ENCODE measurements around the gene DCAF11.

The DCAF11 gene

DNA sequence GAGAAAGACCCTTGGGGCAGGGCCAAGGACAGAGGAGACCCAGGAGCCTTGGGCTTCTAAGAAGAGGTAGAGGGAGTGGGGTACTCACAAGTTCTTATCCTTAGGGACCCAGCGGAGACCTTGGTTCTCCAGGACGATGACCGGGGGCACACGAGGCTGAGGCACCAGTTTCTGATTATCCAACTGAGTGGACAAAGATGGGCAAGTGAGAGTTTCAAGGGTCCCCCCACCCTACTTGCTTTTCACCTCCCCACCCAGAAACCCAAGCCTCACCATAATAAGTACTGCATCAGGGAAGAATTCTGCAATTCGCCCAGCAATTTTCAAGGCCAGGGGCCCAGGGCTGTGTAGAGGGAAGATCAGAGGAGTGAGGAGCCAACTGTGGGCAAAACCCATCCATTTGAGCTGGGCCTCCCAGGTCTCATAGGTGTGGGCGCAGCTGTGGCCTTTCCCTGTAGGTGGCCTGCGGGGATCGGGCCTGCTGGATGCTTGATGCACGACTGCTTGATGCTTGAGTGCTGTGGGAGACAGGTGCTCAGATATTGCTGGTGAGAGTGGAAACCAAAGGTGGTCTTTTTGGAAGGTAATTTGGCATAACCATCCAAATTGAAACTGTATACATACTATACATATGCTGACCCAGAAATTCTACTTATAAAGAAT lies 24.8 kb downstream of the DCAF11 start:
- no peak for DNase-seq (ENCODE audit: low read depth in 2 of 2)

- peak; percentile 98 to 99 for DNase-seq (ENCODE audit: low read depth in 2 of 2)
These were observed 26.7 kb downstream of the DCAF11 start, which contains the start of gene EMC9 for GRCh38 chr14:24141097-24141880. TSS of gene EMC9 (minus strand) at chr14:24141591. CDS start at chr14:24141304, 287 bp downstream.

GRCh38 chr14:24143511-24143910 lies 28.9 kb downstream of the DCAF11 start:
- DNase-seq (ENCODE audit: low read depth in 2 of 2), result no peak

DNA sequence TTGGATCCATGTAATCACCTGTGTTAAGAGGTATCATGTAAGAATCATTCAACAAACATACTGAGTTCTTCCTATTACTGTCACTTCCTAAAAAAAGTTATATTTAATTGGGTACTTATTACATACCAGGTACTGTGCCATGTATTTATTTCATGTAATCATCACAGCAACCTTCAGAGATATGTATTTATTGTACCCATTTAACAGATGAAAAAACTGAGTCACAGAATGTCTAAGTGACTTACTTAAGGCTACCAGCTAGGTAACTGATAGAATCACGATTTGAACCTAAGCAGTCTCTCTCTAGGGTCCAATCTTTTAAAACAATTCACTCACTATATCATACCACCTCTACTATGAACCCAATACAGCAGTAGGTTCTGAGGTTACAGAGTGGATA lies 29.9 kb downstream of the DCAF11 start:
- no peak for DNase-seq (ENCODE audit: low read depth in 2 of 2)

DNA sequence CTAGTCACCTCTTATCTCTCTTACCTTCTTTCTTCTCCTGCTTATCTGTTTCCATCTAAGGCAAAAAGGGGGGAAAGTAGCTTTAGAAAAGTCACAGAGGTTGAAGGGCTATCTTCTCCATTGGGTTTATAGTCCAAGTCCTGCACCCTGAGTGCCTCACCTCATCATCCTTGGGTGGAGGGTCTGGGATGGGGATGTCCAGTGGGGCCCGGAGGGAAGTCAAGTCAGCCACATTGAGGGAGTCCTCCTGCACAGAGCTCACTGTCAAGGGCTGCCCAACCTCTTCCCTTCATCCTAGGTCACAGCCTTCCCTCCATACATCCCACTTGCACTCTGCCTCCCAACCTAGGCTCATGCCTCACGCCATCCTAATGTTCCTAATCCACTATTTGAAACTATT lies 30.6 kb downstream of the DCAF11 start:
- DNase-seq (ENCODE audit: low read depth in 2 of 2), result no peak

DNA sequence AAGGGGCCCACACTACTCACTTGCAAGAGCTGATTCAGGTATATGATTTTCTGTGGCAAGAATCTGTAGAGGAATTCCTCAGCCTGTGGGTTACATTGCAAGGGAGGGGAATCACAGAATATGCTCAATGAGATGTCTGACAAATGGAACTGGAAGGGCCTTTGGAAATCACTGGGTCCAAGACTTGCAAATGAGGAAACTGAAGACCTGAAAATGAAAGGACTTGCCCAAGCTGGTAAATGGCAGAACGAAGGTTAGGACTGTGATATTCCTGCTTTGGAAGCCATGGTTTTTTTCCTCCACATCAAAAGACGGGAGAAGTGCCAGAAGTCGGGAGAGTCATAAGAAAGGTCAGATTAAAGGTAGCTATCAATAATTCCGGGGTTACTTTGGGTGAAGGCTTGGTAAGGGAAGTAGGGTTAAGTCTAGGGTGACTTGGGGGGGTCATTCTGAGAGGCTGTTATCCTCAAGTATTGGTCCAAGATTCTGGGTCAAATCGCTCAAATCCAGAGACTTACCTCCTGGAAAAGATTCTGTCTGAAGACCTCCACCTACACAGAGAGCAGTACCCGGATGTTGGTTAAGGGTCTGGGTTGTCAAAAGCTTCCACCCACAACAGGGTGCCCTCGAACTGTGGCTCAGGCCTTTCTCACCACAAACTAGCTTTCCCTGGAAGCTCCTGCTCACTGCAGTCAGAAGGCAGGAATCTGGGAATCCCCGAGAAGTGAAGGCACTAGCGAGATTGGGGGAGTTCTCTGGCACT lies 31.3 kb downstream of the DCAF11 start:
- DNase-seq (ENCODE audit: low read depth in 2 of 2), result no peak

DNA sequence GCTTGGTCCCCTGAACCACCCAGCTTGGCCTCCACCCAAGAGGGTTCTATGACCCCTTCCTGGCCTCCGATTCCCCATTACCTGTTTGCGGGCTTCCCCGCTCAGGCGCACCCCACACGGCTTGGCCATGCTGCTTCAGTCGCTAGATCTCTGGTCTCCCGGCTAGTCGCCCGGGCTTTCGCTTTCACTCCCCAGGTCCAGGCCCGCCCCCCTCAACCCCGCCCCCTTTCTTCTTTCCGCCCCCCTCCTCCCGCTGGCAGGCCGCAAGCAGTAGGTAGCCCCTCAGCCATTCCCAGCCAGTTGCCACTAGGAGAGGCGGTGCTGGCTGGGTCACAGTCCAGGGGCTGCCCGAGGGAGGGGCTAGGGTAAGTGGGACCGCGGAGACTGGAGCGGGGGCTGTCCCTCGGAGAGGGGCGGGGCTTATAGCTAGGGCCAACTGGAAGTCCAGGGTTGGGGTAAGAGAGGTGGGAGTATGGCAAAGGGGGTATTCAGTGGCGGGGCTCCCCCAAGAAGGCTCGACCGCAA lies 31.9 kb downstream of the DCAF11 start, which contains the start of gene PSME2:
TSS of gene PSME2 (minus strand) at position 158 of the 525 bp plus-strand sequence. CDS start at position 129, 29 bp downstream.
- DNase-seq (ENCODE audit: low read depth in 2 of 2), result peak; percentile 55 to 69

DNA sequence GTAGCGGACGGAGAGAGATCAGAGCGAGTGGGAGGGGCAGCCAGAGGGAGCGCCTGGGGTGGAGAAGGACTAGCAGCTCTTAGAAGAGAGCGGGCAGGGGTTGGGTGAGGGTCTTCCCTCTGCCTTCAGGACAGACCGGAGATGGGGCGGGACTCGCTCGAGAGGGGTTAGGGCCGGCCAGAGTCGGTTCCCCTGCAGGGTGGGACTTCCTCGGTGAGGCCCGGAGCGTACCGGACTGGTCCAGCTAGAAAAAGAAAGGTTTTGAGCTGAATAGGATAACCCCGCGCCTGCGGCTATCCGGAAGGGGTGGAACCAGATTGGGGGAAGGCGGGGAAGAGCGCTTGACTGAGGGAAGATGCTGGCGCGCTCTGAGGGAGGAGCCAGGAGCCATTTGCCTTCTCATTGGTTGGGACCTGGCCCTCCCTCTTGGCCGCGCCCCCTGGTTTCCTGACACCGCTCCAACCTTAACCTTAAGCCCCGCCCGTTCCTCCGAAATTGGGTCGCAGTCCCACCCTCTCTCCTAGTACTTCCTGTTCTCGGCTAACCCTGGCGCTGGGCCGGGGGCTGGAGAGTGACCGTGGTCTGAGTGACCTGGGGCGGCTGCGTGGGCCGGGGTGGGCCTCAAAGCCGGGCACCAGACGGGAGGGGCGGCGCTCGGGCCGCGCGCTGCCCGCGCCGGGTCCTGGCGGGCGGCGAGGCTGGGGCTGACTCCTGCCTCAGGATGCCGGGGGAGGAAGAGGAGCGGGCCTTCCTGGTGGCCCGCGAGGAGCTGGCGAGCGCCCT lies 32.6 kb downstream of the DCAF11 start, which contains the start of gene RNF31:
TSS of gene RNF31 (plus strand) at position 521 of the 783 bp plus-strand sequence. CDS start at position 722, 201 bp downstream.
- peak; percentile 85 to 96 for DNase-seq (ENCODE audit: low read depth in 2 of 2)

DNA sequence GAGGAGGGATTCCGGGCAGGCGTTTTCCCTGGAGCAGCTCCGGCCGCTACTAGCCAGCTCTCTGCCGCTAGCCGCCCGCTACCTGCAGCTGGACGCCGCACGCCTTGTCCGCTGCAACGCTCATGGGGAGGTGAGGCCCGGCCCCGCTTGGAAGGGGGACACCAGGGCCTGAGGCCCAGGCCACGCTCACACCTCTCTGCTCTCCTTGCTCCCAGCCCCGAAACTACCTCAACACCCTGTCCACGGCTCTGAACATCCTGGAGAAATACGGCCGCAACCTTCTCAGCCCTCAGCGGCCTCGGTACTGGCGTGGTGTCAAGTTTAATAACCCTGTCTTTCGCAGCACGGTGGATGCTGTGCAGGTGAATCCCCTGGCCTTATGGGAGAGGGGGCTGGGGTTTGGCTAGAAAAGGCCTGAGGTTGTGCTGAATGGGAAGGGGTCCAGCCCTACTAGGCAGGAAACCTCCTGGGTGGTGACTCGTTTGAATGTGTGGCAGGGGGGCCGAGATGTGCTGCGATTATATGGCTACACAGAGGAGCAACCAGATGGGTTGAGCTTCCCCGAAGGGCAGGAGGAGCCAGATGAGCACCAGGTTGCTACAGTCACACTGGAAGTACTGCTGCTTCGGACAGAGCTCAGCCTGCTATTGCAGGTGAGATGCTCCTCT lies 33.3 kb downstream of the DCAF11 start:
- DNase-seq (ENCODE audit: low read depth in 2 of 2), result no peak

- DNase-seq (ENCODE audit: low read depth in 2 of 2), result no peak
These were observed 34.9 kb downstream of the DCAF11 start for GRCh38 chr14:24149302-24149969.

DNA sequence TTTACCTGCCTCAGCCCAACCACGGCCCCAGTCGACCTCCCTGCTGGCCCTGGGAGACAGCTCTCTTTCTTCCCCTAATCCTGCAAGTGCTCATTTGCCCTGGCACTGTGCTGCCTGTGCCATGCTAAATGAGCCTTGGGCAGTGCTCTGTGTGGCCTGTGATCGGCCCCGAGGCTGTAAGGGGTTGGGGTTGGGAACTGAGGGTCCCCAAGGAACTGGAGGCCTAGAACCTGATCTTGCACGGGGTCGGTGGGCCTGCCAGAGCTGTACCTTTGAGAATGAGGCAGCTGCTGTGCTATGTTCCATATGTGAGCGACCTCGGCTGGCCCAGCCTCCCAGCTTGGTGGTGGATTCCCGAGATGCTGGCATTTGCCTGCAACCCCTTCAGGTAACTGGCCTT lies 35.5 kb downstream of the DCAF11 start:
- DNase-seq (ENCODE audit: low read depth in 2 of 2), result no peak

DNA sequence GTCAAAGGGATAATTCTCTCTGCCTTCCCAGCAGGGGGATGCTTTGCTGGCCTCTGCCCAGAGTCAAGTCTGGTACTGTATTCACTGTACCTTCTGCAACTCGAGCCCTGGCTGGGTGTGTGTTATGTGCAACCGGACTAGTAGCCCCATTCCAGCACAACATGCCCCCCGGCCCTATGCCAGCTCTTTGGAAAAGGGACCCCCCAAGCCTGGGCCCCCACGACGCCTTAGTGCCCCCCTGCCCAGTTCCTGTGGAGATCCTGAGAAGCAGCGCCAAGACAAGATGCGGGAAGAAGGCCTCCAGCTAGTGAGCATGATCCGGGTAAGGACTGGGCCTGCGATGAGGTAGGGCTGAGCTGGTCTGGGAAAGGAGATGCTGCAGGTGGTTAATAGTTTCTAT lies 36.0 kb downstream of the DCAF11 start:
- DNase-seq (ENCODE audit: low read depth in 2 of 2), result no peak

DNA sequence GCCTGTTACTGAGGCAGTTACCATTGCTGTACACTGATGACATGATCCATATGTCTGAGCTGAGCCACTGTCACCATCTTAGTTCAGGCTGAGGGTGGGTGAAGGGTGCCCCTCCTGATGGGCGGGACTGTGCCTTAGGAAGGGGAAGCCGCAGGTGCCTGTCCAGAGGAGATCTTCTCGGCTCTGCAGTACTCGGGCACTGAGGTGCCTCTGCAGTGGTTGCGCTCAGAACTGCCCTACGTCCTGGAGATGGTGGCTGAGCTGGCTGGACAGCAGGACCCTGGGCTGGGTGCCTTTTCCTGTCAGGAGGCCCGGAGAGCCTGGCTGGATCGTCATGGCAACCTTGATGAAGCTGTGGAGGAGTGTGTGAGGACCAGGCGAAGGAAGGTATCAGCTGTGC lies 36.4 kb downstream of the DCAF11 start:
- no peak for DNase-seq (ENCODE audit: low read depth in 2 of 2)

- DNase-seq (ENCODE audit: low read depth in 2 of 2), result no peak
These were observed 37.0 kb downstream of the DCAF11 start for GRCh38 chr14:24151404-24152080.

GRCh38 chr14:24155100-24155499 lies 40.5 kb downstream of the DCAF11 start:
- no peak for DNase-seq (ENCODE audit: low read depth in 2 of 2)

DNA sequence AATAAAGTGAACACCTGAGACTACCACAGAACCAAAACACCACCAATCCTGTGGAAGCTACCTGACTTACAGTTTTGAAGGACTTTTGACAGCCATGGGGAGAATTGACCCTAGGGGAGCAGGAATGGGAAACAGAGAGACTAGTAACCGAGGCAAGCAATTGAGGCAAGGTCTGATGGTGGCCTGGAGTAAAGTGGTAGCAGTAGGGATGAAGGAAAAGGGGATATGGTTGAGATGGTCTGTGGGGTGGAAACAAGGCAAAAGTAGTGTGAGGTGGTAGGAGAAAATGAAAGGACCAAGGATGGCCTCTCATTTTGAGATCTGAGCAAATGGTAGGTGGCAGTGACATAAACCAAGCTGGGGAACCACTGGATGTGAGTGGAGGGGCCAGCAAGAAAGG lies 42.3 kb downstream of the DCAF11 start:
- DNase-seq (ENCODE audit: low read depth in 2 of 2), result no peak

GRCh38 chr14:24157331-24157730 lies 42.8 kb downstream of the DCAF11 start:
- no peak for DNase-seq (ENCODE audit: low read depth in 2 of 2)

DNA sequence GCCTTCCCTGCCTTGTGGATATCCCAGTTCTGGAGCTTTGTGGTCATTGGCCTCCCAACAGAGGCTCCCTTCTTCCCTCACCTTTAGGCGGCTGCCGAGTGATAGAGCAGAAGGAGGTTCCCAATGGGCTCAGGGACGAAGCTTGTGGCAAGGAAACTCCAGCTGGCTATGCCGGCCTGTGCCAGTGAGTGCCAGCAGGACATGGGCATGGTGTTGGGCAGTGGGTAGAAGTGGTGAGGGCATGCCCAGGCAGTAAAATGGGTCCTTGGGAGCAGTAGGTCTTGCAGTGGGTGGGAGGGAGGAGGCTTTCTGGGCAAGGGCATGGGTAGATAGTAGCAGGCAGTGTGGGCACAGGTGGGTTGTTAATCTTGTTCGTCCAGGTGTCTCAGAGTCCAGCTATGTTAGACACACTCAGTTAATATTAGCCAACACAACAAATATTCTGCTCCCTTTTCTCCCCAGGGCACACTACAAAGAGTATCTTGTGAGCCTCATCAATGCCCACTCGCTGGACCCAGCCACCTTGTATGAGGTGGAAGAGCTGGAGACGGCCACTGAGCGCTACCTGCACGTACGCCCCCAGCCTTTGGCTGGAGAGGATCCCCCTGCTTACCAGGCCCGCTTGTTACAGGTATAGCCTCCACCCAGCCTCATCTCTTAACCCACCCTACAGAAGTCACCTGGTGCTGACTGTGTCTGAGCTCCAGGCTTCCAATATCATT lies 45.4 kb downstream of the DCAF11 start:
- DNase-seq (ENCODE audit: low read depth in 2 of 2), result no peak

DNA sequence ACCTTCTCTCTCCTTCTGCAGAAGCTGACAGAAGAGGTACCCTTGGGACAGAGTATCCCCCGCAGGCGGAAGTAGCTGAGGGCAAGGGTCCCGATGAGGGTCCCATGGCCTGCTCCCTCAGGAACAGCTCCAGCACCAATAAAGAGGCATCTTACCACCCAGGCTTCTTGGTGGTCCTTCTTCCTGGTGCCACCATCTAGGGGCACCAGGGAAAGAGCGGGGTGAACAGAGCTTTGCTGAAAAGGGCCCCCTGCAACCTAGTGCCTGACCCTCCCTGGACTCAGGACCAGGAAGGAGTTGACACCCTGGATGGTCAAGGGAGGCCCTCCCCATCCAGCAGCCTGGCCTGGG lies 45.9 kb downstream of the DCAF11 start:
- DNase-seq (ENCODE audit: low read depth in 2 of 2), result no peak
